Measurements from ENCODE around the gene PLA2G2C. TPM values are rescaled to one million over a fixed set of nuclear protein-coding genes. Genes with fewer than 3 reads are reported as not detected.
"Not testable (repeated sequence)": the region's sequence is repeated elsewhere in the genome, so short reads cannot be mapped to it uniquely, and the experiment has no call there.

PLA2G2C gene
- total RNA-seq, 4 donors from 2014 or later = 0.33 to 0.42 (median 0.40) TPM; not detected in 1

DNA sequence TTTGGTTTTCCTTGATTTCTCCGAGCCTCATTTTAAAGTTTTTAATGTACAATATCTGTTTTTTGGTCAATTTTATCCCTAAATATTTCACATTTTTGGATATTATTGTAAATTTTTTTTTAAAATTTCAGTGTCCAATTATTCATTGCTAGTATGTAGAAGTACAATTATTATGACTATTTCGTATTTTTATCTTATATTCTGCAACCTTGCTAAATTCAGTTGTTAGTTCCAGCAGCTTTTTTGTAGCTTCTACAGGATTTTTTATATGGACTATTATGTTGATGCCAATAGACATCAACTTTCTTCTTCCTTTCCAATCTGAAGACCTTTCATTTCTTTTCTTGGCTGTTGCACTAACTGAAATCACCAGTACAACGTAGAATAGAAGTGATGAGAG is 51.3 kb downstream of the PLA2G2C start:
- TF ChIP-seq CTCF (IDR thresholded peaks at IDR 0.05) (no peak), POLR2A (IDR thresholded peaks at IDR 0.05; ENCODE audit: low read depth) (no peak), EP300 (IDR thresholded peaks at IDR 0.05) (no peak), POLR2AphosphoS5 (IDR thresholded peaks at IDR 0.05) (no peak)
- intact Hi-C loops (cut with DNase I) = no loop called here
- Histone ChIP-seq H3K9me3 (peaks cover 0 to under 1% (median 0%) of the 10 kb centered on the region in 4 donors), H3K27ac (replicated peaks in 1 of 4) (no peak overlapping the region), H3K4me1 (no peaks in the 10 kb centered on the region), H3K4me3 (no peak overlapping the region), H3K27me3 (peaks cover 0 to 30% (median 0%) of the 10 kb centered on the region in 4 donors), H3K36me3 (no peaks in the 10 kb centered on the region)
- no peak for DNase-seq (ENCODE audit: extremely low spot score)
- 91% methylated on average over 3 of the region's 3 CpGs for WGBS

- DNase-seq (ENCODE audit: extremely low spot score); H3K36me3 ChIP-seq; H3K4me1 ChIP-seq; H3K27ac ChIP-seq (replicated peaks in 1 of 4); H3K4me3 ChIP-seq; H3K27me3 ChIP-seq; intact Hi-C loops (cut with DNase I); H3K9me3 ChIP-seq: not testable (repeated sequence)
- 93% methylated on average over 3 of the region's 3 CpGs for WGBS
These were observed 55.8 kb downstream of the PLA2G2C start for GRCh38 chr1:20130518-20130917.

DNA sequence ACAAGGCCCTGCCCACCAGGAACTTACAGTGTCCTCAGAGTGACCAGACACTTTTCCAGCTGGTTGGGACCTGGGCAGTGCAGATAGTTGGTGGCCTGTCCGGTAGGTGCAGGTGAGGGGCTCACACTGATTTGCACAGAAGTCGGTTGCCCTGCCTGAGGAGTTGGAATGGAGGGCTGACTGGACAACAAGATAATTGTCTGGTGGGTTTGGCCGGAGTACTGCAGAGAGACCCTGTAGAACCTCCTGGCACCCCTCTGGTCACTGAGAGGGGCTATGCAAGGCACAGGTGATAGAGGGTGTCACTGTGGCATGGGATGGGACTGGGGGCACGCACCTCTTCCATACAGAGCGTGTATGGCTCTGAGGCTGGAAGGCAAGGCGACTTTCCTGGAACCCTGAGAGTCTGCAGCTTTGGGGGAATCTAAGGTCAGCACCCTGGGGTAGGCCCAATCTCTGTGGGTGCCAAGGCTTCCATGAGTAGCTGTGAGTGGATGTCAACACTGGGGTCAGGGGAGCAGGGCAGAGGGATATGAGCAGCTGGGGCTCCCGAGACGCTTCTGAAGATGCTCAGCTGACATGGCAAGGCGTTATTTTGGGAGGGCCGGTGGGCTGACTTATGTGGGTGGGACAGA is 59.4 kb downstream of the PLA2G2C start:
- Histone ChIP-seq H3K4me3 (no peak overlapping the region), H3K9me3 (peaks cover 0 to 5% (median 0%) of the 10 kb centered on the region in 4 donors), H3K4me1 (peaks cover 6 to 13% (median 11%) of the 10 kb centered on the region in 4 donors), H3K27ac (replicated peaks in 1 of 4) (no peak overlapping the region), H3K27me3 (no peaks in the 10 kb centered on the region), H3K36me3 (no peaks in the 10 kb centered on the region)
- DNase-seq (ENCODE audit: extremely low spot score) = no peak
- no peak for TF ChIP-seq CTCF (IDR thresholded peaks at IDR 0.05)
- no peak for TF ChIP-seq POLR2A (IDR thresholded peaks at IDR 0.05; ENCODE audit: low read depth)
- TF ChIP-seq EP300 (IDR thresholded peaks at IDR 0.05) = no peak
- no peak for TF ChIP-seq POLR2AphosphoS5 (IDR thresholded peaks at IDR 0.05)
- WGBS = 81% methylated on average over 8 of the region's 10 CpGs
- intact Hi-C loops (cut with DNase I) = no loop called here

- 84% methylated on average over 7 of the region's 9 CpGs for WGBS
- intact Hi-C loops (cut with DNase I) = no loop called here
- H3K27ac ChIP-seq (replicated peaks in 1 of 4) = no peak overlapping the region
- peaks cover 0 to 5% (median 0%) of the 10 kb centered on the region in 4 donors for H3K9me3 ChIP-seq
- no peak overlapping the region for H3K4me3 ChIP-seq
- DNase-seq (ENCODE audit: extremely low spot score) = no peak
- H3K27me3 ChIP-seq = no peaks in the 10 kb centered on the region
- no peaks in the 10 kb centered on the region for H3K36me3 ChIP-seq
- TF ChIP-seq POLR2AphosphoS5 (IDR thresholded peaks at IDR 0.05) = no peak
- TF ChIP-seq CTCF (IDR thresholded peaks at IDR 0.05) = no peak
- TF ChIP-seq POLR2A (IDR thresholded peaks at IDR 0.05; ENCODE audit: low read depth) = no peak
- TF ChIP-seq EP300 (IDR thresholded peaks at IDR 0.05) = no peak
- H3K4me1 ChIP-seq = peaks cover 6 to 13% (median 11%) of the 10 kb centered on the region in 4 donors
These were observed 60.1 kb downstream of the PLA2G2C start for GRCh38 chr1:20126041-20126805.

DNA sequence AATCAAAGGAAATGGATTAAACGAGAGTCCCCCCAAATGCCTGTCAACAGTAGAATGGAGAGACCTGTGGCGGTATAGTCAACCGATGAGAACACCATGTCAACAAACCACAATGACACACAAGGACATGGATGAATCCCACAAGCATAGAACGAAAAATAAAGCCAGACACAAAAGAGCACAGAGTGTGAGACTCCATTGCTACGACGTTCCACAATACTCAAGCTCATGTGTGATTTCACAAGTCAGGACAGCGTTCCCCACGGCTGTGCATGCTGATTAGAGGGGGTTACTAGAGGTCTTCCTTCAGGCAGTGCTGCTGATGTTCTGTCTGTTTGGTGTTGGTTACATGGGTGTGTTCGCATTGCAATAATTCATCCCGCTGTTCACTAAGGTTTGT is 61.2 kb downstream of the PLA2G2C start:
- H3K27me3 ChIP-seq = no peaks in the 10 kb centered on the region
- no peak overlapping the region for H3K4me3 ChIP-seq
- peaks cover 6 to 13% (median 11%) of the 10 kb centered on the region in 4 donors for H3K4me1 ChIP-seq
- TF ChIP-seq POLR2AphosphoS5 (IDR thresholded peaks at IDR 0.05) (no peak), POLR2A (IDR thresholded peaks at IDR 0.05; ENCODE audit: low read depth) (no peak), CTCF (IDR thresholded peaks at IDR 0.05) (no peak), EP300 (IDR thresholded peaks at IDR 0.05) (no peak)
- WGBS = 94% methylated on average over 10 of the region's 10 CpGs
- intact Hi-C loops (cut with DNase I) = no loop called here
- DNase-seq (ENCODE audit: extremely low spot score) = no peak
- no peak overlapping the region for H3K27ac ChIP-seq (replicated peaks in 1 of 4)
- peaks cover 0 to 5% (median 0%) of the 10 kb centered on the region in 4 donors for H3K9me3 ChIP-seq
- H3K36me3 ChIP-seq = no peaks in the 10 kb centered on the region
